K562 (cell line): Measurements from ENCODE around the gene CPE. TPM values are rescaled to one million over a fixed set of nuclear protein-coding genes. Genes with fewer than 3 reads are reported as not detected.

Experiments
- ATAC-seq: fragments of 200-7000 bp; cut with Tn5 transposase; 3 replicates; pipeline ENCODE4 v1.9.1; 2020; ENCODE audit warnings: moderate library complexity
- BruUV-seq: library from RNA; stranded (reverse); fragments of 400-500 nt; replicated peaks from 2 replicates; lab custom pipeline; 2021; lab: Mats Ljungman, UMichigan
- CTCF ChIA-PET: fragments of 300-600 bp; formaldehyde crosslinking; extraction: SDS; loops from one replicate; lab custom pipeline; 2021; ENCODE audit warnings: low intra/inter-chr PET ratio; lab: Yijun Ruan, JAX
- POLR2A ChIA-PET: fragments of 300-600, 350-650 bp; sonication (Branson Sonifier 250); formaldehyde crosslinking; extraction: SDS; loops from one replicate; lab custom pipeline; 2021; ENCODE audit warnings: antibody characterized with exemption, inconsistent platforms; lab: Yijun Ruan, JAX
- DNase-seq, 4 experiments: peaks; one replicate each; pipeline versions ENCODE4 v3.0.0 to v3.0.0-alpha.2; 2011 to 2018; ENCODE audit warnings: low spot score in 3 of 4, mixed read lengths in 3 of 4; ENCODE audit errors: extremely low read depth in 1 of 4
- FAIRE-seq: peaks from 2 replicates; lab custom pipeline; 2011; peaks lifted over from hg19 to GRCh38; lab: Jason Lieb, UNC
- H2AFZ ChIP-seq: 2 replicates; pipeline ENCODE4 v1.6.0; 2011; ENCODE audit warnings: low read depth, low read length, control low read depth, inconsistent platforms
- H3K27ac ChIP-seq: fragments of 200-600 bp; 3 replicates; pipeline ENCODE4 v1.8.0; 2011; ENCODE audit warnings: low read depth, mild to moderate bottlenecking, control low read depth, inconsistent platforms, low read length, moderate library complexity, mixed read lengths; ENCODE audit errors: extremely low read depth
- H3K27me3 ChIP-seq, 2 experiments: fragments of 300-600 bp in 1 of 2; 2 replicates in 1 of 2; 3 replicates in 1 of 2; pipeline versions ENCODE4 v1.6.0 to v1.8.0; 2011; ENCODE audit warnings: inconsistent platforms in 2 of 2, low read length in 2 of 2, mild to moderate bottlenecking in 1 of 2, mixed read lengths in 1 of 2, moderate library complexity in 1 of 2; ENCODE audit not compliant: control insufficient read depth in 2 of 2, insufficient read depth in 2 of 2
- H3K36me3 ChIP-seq: fragments of 300-600 bp; 3 replicates; pipeline ENCODE4 v1.8.0; 2011; ENCODE audit warnings: mild to moderate bottlenecking, low read length, inconsistent platforms; ENCODE audit not compliant: control insufficient read depth, insufficient read depth
- H3K4me1 ChIP-seq, 2 experiments: fragments of 200-600 bp in 1 of 2; replicated peaks in 1 of 2; 2 replicates in 1 of 2; 3 replicates in 1 of 2; pipeline versions ENCODE4 v1.5.1 to v1.8.0; 2011; ENCODE audit warnings: inconsistent platforms in 2 of 2, low read length in 2 of 2, mild to moderate bottlenecking in 1 of 2, mixed read lengths in 1 of 2, moderate library complexity in 1 of 2; ENCODE audit not compliant: control insufficient read depth in 2 of 2, insufficient read depth in 2 of 2
- H3K4me2 ChIP-seq: 2 replicates; pipeline ENCODE4 v1.6.1; 2011; ENCODE audit warnings: low read length, control low read depth, inconsistent platforms, mixed read lengths; ENCODE audit not compliant: insufficient read depth
- H3K4me3 ChIP-seq: fragments of 200-600 bp; sonication (generic), shearing (Covaris generic); 2 replicates; pipeline ENCODE4 v1.5.1; 2016; ENCODE audit warnings: control low read depth, inconsistent platforms
- H3K79me2 ChIP-seq: fragments of 200-600 bp; 3 replicates; pipeline ENCODE4 v1.8.0; 2011; ENCODE audit warnings: low read length, inconsistent platforms; ENCODE audit not compliant: control insufficient read depth, insufficient read depth
- H3K9ac ChIP-seq, 2 experiments: 2 replicates each; pipeline versions ENCODE4 v1.6.0 to v1.6.1; 2011; ENCODE audit warnings: low read depth in 2 of 2, low read length in 2 of 2, control low read depth in 1 of 2, inconsistent platforms in 1 of 2, mild to moderate bottlenecking in 1 of 2, mixed read lengths in 1 of 2; ENCODE audit not compliant: insufficient read depth in 1 of 2
- H3K9me1 ChIP-seq: one replicate; pipeline ENCODE4 v1.6.0; 2011; ENCODE audit warnings: inconsistent platforms, mild to moderate bottlenecking, low read length, moderate library complexity; ENCODE audit not compliant: control insufficient read depth, insufficient read depth
- H3K9me3 ChIP-seq: replicated peaks from 2 replicates; pipeline ENCODE4 v1.5.1; 2011; ENCODE audit warnings: low read depth, low read length, inconsistent platforms; ENCODE audit not compliant: control insufficient read depth, insufficient read depth
- H4K20me1 ChIP-seq: replicated peaks from 2 replicates; pipeline ENCODE4 v1.6.1; 2011; ENCODE audit warnings: low read length, inconsistent platforms, mixed read lengths; ENCODE audit not compliant: control insufficient read depth, insufficient read depth
- E2F3 ChIP-seq: fragments of 250-450 bp; sonication (Bioruptor Pico); IDR thresholded peaks from 2 replicates; pipeline ENCODE4 v1.4.0; 2020; ENCODE audit warnings: mild to moderate bottlenecking
- ESRRA ChIP-seq: fragments of 450-650 bp; IDR thresholded peaks from 2 replicates; pipeline ENCODE4 v1.6.1; 2014; ENCODE audit warnings: low read depth, mild to moderate bottlenecking, moderate library complexity, borderline replicate concordance
- FOXA3 ChIP-seq, 2 experiments: fragments of 450-650 bp in 1 of 2; sonication (generic) in 1 of 2; formaldehyde crosslinking; IDR thresholded peaks in 1 of 2; conservative IDR thresholded peaks in 1 of 2; 2 replicates each; pipeline versions ENCODE4 v1.4.0 to v1.8.0; 2020 to 2022; ENCODE audit warnings: mild to moderate bottlenecking in 2 of 2, missing genetic modification reagents in 1 of 2
- NUFIP1 ChIP-seq: fragments of 450-650 bp; IDR thresholded peaks from 2 replicates; pipeline ENCODE4 v1.6.1; 2018; ENCODE audit not compliant: partially characterized antibody
- SNRNP70 ChIP-seq: fragments of 200-400 bp; formaldehyde crosslinking; optimal IDR thresholded peaks from 2 replicates; pipeline ENCODE3; 2017; ENCODE audit warnings: low read depth, low read length
- WGBS: fragments of 100-300 bp; shearing (Covaris generic); methylation state at CpG from one replicate; pipeline ENCODE4 v1.1.6; 2016; ENCODE audit warnings: low coverage, mixed read lengths; ENCODE audit not compliant: insufficient coverage; ENCODE audit errors: missing lambda C conversion rate; 5-methylcytosine and 5-hydroxymethylcytosine counted together
- in situ Hi-C: fragments of 300-500 bp; cut with MboI; formaldehyde crosslinking; loops from 4 replicates; pipeline ENCODE4 v1.15.0; 2018; ENCODE audit warnings: inconsistent platforms, mixed read lengths
- intact Hi-C: fragments of 100-400 bp; cut with micrococcal nuclease; formaldehyde crosslinking; loops from 2 replicates; pipeline ENCODE4 v1.14.2; 2022
- polyA plus RNA-seq, 8 experiments: library from polyadenylated mRNA; depleted of rRNA in 4 of 8; stranded (reverse) in 5 of 8; unstranded in 3 of 8; fragments of >200 nt; fragmentation: Nextera tagmentation in 2 of 8; fragmentation: Illumina TruSeq in 1 of 8; extraction: Ambion mirVana in 2 of 8; extraction: Trizol in 1 of 8; gene quantifications; 2 replicates each; pipeline versions ENCODE4 v1.2.1 to v1.2.3, GENCODE V29; 2011 to 2014; ENCODE audit warnings: inconsistent platforms in 1 of 8, missing spikeins in 1 of 8
- total RNA-seq, 7 experiments: library from RNA; depleted of rRNA in 6 of 7; stranded (reverse); fragments of >200 nt in 6 of 7; fragmentation: Illumina TruSeq in 2 of 7; extraction: Trizol in 2 of 7; gene quantifications; 2 replicates each; pipeline versions ENCODE4 v1.2.1 to v1.2.3, GENCODE V29; 2011 to 2021; ENCODE audit warnings: low replicate concordance in 1 of 7

Gene CPE
- total and polyA plus RNA-seq, 9 of the 15 experiments (the other 6 are each of a cell fraction or from before 2014, with no cell fraction given), result 0.04 to 0.16 (median 0.06) TPM; not detected in 4

DNA sequence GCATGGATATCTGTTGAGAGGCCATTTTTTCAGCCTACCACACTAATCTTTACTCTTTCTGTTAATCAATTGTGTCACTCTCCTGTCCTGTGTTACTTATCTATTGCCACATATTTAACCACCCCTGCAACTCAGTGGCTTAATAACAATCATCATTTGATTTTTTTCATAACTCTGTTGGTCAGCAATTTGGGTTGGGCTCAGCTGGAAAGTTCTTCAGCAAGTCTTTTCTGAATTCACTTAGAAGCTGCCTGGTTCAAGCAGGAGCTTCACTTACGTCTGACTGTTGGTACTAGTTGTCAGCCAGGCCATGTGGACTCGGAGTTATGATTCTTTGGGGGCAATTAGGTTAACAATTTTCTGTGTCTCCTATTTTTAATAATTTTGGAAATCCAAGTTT is 50.1 kb downstream of the CPE start:
- 7% methylated on average over 2 of the region's 2 CpGs for WGBS
- no peaks in the 10 kb centered on the region for H3K27me3 ChIP-seq
- H3K79me2 ChIP-seq, result no peaks in the 10 kb centered on the region
- H3K9me1 ChIP-seq, result no peaks in the 10 kb centered on the region
- ATAC-seq, result no peak
- no peak for FAIRE-seq
- no TSS peak for BruUV-seq
- TF ChIP-seq ESRRA, result no peak
- TF ChIP-seq SNRNP70, result no peak
- no peak for TF ChIP-seq E2F3
- TF ChIP-seq, all 486 proteins: peak for 0
- Histone ChIP-seq H2AFZ (no peak overlapping the region), H3K4me2 (no peak overlapping the region), H3K36me3 (no peaks in the 10 kb centered on the region), H4K20me1 (no peaks in the 10 kb centered on the region), H3K4me1 (no peaks in the 10 kb centered on the region), H3K27ac (no peak overlapping the region), H3K4me3 (no peak overlapping the region), H3K9ac (no peak overlapping the region), H3K9me3 (no peaks in the 10 kb centered on the region)
- ChIA-PET POLR2A (no interaction called here), CTCF (no interaction called here)
- in situ Hi-C loops, result no loop called here
- intact Hi-C loops, result loop anchor here (5.0 kb wide), 1 partner anchor 563 kb away; no protein-coding TSS in a partner anchor
- DNase-seq, result no peak

DNA sequence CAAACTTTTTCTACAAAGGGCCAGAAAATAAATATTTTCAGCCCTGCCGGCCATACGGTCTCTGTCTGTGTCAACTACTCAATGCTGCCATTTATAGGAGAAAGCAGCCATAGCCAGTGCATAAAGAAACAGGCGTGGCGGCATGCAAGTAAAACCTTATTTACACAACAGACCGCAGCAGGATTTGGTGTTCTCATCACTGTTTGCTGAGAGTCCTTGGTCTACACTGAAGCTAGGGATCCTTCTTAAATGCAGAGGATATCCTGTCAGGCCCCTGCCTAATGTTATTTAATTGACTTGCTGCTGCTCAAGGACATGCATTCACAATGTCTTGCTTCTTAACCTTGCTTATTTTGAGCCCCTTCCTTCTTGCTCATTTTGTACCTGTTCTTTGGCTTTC is 54.7 kb downstream of the CPE start:
- Histone ChIP-seq H3K27ac (no peak overlapping the region), H3K4me1 (no peaks in the 10 kb centered on the region), H3K9me1 (no peaks in the 10 kb centered on the region), H3K36me3 (no peaks in the 10 kb centered on the region), H3K27me3 (no peaks in the 10 kb centered on the region; a peak in 2 of 5 replicates), H2AFZ (peak overlapping the region; percentile 25; the same call in 1 of the 2 replicates), H4K20me1 (no peaks in the 10 kb centered on the region), H3K9ac (no peak overlapping the region), H3K4me2 (no peak overlapping the region), H3K79me2 (no peaks in the 10 kb centered on the region), H3K4me3 (no peak overlapping the region), H3K9me3 (no peaks in the 10 kb centered on the region)
- no TSS peak for BruUV-seq
- ChIA-PET POLR2A (interaction anchor here (1.2 kb wide), 1 partner anchor 11 kb away, joined by 3 read pairs; no protein-coding TSS in a partner anchor), CTCF (no interaction called here)
- FAIRE-seq (no peak), ATAC-seq (peak; percentile 46; the same call in 2 of the 3 replicates), DNase-seq (no peak)
- in situ Hi-C loops, result no loop called here
- WGBS, result 19% methylated on average over 5 of the region's 5 CpGs
- intact Hi-C loops, result no loop called here
- TF ChIP-seq NUFIP1, result no peak
- peak; percentile 77 to 84; a peak in 3 of 4 replicates for TF ChIP-seq FOXA3 (CRISPR knock-in tag; conservative IDR thresholded peaks at IDR 0.05 in 1 of 2, IDR thresholded peaks at IDR 0.05 in 1 of 2)
